GM11168 (cell line): ENCODE results near the gene FBP1.
"Not testable (repeated sequence)": the region's sequence is repeated elsewhere in the genome, so short reads cannot be mapped to it uniquely, and the experiment has no call there.

Experiments
- in situ Hi-C: fragments of 300-500 bp; cut with MboI; formaldehyde crosslinking; loops from one replicate; pipeline ENCODE4 v1.12.0; 2022; ENCODE audit warnings: low sequenced_read_pairs; ENCODE audit not compliant: unreplicated experiment

Gene FBP1

DNA sequence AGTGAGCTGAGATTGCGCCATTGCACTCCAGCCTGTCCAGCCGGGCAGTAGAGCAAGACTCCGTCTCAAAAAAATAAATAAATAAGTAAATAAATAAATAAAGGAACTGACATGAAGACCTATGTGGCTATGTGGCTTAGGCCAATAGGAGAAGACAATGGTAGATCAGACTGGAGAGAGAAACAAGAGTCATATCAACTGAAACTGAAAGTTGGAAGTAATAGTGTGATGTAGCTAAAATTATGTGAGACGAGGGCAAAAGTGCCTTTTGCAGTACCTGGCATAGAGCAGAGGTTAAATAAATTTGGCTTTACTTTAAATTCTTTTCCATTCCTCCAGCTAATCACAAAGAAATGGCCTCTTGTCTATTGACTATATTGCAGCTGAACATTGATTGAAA is 53.0 kb downstream of the FBP1 start:
- in situ Hi-C loops, result no loop called here

DNA sequence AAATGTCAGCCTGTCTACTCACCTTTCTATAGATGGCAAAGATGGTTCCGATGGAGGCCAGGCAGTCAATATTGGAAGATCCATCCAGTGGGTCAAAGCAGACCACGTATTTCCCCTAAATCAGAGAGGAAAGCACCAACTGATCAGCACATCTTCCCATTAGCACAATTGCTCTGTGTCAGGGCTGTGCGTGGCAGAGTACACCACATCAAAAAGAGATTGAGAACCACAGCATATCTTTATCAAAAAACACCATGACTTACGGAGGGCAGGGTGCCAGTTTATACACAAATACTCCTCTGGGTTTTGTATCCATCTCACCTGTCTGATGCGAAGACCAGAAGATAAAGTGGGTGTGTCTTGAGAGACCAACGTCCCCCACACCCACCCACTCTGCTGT is 54.8 kb downstream of the FBP1 start:
- in situ Hi-C loops, result no loop called here

DNA sequence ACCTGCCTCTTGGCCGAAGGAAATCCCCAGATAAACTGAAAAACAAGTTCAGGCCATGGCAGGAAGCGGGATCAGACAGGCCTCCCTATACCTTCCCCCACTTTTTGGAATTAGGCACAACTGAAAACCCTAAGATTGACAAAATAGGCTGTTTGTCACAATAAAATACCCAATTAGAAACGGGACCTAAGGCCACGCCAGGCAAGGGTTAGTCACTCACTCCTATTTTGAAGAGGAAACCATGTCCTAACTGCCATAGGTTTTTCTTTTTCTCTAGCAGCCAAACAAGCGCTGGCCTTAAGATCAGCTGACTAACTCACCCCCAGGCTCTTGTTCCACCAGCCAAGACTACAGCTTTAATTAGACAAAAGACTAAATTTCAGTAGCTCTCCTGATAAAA is 57.6 kb downstream of the FBP1 start:
- in situ Hi-C loops, result no loop called here

DNA sequence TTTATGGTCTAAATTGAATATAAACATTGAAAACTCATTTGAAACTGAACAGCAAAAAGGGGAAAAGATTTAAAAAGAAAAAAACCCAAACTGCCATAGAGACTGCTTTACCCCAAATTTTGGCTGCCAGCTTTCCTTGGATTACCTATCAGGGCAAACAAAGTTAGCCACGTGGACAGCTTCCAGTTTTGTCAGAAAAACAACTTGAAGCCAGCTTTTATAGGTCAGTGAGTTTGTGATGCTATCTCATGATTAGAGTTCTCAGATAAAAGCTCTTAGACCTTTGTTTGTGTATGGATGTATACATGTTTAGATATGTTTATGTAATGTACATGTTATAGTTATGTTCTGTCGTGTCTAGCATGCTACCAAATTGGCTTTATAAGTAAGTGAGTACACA is 61.7 kb downstream of the FBP1 start:
- in situ Hi-C loops, result no loop called here

DNA sequence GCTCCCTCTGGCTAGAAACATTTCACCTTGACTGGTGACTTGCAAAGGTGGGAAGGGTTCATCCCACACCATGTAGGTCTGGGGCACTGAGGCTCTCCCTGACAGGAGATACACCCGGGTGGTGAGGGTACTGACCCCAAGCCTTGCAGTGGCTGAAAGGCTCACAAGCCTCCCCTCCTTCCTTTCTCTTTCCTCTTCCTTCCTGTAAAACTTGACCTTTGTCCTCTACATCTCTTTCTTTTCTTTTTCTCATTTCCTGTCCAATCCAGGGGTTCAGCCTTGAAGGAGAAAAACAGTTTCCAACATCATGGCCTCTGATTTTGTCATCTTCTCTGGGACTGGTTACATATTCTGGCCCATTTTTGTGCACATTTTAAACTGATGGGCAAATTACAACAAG is 62.3 kb downstream of the FBP1 start:
- in situ Hi-C loops, result no loop called here

DNA sequence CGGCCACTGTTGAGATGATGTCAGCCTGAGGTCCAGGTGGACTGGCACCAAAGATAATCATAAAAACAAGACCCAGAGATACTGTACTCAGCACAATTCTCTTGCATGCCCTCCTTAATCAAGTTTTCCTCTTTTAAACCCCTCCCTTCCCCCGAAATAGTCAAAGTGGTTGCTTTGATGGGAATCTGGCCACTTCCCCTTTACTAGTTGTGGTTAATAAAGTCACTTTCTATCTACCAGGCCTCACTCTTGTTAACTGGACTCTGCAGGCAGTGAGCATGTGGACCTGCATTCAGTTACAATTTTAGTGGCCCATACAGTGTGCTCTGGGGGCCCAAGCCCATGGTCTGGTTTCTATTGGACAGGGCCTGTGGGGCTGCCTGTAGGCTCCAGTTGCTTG is 63.2 kb downstream of the FBP1 start:
- in situ Hi-C loops, result no loop called here

DNA sequence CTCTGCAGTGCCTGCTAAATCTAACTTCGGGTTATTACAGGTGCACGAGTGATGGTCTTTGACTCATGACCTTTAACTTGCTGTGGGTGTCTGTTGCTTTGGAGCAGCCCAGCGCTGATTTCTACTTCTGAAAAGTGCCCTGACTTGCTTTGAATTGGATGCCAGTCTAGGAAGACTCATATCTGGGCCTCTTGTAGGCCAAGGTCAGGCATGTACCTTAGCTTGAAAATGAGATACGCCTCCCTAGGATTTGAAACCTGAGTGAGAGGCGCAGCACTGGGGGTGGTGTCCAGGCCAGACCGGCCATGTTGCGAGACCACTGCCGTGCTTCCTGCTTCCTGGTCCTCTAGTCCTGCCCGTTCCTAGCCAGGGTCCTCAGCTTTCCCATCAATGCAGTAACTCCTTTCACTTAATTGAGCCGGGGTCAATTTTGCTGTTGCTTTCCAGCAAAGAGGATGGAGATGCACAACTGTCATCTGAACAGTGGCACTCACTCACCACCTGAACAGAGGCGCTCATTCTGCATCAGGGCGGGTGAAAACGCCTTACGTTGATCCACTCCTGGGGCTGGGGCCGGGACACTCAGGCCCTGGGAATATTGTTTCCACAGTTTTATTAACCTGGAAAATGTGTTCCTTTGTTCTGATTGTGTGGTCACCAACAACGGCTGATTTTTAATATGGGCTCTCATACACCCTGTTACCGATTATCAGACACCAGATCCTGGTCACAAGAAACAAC is 70.2 kb downstream of the FBP1 start:
- in situ Hi-C loops, result no loop called here

DNA sequence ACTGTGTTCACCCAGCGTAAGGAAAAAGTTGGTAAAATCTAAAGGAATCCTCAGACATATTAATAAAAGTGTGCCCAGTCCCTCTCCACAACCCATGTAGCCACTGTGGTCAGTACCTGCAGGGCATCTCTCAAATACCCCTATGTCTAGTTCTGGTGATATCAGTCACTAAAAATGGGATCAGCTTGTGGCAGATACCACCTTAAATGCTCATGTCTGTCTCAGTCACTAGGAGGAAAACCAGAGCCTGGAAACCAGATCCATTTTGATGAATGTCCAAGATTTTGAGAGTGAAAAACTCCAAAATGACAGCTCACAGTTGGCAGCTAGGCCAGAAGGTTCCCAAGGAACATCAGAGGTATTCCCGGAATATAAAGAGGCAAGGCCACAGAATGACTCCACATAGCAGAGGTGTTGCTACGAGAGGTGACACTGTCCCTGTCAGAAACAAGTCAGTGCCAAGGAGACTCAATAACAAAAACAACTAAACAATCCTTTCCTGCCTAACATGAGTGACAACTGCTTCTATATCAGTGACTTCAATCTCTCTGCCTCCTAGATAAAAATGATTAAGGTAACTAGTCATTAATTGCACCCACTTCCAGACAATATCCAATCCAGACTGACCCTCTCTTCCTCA is 70.9 kb downstream of the FBP1 start:
- in situ Hi-C loops, result no loop called here

DNA sequence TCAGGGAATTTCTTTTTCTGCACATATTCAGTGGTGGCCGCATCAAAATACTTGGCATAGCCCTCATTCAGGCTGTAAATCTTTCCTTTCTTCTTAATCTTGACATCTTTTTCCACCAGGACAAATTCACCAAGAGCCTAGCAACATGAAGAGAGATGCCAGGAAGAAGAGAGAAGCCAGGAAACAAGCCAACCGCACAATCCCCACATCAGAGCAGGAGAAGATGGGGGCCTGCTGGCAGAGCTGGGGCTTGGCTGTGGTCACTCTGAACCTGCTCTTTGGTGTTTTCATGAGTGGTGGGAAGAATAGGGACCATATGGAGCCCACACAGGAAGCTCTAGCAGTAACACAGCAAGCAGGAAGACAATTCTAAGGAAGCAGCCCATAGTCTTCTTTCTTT is 72.0 kb downstream of the FBP1 start:
- in situ Hi-C loops, result no loop called here

DNA sequence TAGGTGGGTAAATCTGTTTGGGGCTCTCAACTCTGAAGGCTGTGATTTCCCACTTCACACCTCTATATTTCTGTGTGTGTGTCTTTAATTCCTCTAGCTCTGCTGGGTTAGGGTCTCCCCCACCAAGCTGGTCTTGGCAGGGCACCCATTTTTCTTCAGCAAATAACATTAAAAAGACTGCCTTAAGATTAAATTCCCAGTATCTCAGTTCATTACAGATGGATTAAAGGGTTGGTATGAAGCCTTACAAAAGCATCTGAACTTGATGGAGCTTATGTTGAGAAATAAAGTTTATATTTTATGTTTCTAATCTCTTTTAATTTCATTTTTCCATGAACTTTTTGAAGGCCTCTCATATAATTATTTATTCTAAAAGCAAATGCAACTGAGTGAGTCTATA is 72.8 kb downstream of the FBP1 start:
- in situ Hi-C loops, result no loop called here

DNA sequence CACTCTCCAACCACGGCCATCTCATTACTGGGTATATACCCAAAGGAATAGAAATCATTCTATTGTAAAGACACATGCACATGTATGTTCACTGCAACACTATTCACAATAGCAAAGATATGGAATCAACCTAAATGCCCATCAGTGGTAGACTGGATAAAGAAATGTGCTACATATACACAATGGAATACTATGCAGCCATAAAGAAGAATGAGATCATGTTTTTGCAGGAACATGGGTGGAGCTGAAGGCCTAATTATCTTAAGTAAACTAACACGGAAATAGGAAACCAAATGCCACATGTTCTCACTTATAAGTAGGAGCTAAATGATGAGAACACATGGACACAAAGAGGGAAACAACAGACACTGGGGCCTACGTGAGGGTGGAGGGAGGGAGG is 75.0 kb downstream of the FBP1 start:
- in situ Hi-C loops, result not testable (repeated sequence)

DNA sequence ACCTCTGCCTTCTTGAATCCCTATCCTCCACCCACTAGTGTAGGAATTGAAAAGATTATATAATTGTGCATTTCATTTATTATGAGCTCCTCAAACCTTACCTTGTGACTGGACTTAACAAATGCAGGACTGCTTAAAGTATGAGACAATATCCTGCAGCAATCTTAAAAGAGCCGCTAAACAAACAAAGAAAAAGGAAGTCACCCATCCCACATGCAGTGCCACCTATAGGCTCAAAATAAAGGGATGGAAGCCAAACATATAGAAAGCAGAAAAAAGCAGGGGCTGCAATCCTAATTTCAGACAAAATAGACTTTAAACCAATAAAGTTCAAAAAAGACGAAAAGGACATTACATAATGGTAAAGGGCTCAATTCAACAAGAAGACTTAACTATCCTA is 75.8 kb downstream of the FBP1 start:
- in situ Hi-C loops, result no loop called here

DNA sequence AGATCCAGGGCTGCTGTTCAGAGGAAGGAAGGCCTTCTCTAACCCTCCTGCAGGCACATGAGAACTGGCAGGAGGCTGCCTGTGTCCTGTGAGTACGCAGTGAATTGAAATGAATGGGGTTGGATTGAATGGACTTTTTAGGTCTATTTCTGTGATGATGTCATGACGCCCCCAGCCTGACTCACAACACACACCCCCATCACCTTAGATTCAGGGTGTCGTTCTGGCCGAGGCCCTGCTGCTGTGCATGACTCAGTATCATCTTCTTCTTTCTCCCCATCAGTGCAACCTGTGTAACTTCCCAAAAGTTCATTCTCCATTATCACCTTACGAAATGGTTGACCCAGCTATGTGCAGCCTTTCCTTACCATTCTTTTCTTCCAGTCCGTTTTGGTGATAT is 79.1 kb downstream of the FBP1 start:
- in situ Hi-C loops, result no loop called here

DNA sequence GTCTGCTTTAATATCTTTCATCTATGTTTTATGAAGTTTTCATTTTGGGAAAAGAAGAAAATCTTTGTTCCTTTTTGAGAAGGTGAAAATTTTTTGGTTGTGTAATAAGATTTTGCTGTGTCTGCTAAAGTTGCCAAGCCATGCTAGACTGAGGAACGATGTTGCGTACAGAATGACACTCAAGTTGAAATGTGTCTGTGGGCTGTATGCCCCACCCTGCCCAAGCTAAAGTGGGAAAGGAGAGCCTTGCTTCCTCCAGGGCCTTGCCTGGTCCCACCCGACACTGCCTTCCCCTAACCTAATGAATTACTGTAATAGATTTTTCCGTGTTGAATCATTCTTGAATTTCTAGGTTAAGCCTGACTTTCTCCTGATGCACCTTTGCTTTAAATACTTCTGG is 81.9 kb downstream of the FBP1 start:
- in situ Hi-C loops, result no loop called here

DNA sequence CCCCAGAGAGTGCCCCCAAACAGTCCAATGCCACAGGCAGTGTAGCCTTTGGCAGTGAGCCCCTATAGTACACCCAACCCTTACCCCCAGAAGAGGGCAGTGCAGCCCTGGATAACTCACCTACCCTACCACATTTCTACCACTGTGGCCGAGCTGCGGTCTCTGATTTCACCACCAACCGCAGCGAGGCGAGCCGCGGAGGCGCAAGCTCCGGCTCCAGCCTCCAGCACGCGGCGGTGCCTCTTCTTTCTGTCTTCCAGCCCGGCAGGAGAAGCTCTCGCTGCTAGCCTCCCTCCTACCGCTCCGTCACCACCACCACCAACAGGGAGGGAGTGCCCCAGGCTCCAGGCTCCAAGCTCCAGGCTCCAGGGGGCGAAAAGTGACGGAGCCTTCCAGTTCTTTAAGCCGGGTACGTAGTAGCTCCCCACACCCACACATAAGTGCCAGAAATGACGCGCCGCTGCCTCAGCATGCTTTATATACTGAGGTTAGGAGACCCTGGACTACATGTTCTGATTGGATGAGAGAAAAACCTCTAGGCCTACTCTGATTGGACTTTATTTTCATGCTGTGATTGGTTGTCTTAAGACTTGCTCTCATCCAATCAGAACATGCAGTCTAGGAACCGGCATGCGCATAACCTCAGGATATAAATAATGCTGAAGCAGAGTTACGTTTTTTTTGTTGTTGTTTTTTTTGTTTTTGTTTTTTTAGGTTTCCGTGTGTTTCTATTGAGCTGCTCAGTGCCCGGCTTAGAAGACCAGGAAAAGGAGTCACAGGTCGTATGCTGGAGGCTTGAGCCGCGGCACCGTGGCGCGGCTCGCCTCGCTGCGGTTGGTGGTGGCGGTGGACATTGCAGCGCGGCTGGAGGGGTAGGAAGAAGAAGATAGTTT is 84.6 kb downstream of the FBP1 start, which contains the start of gene PCAT7:
Gene PCAT7, plus strand, starts transcription at position 645 of the 893 bp plus-strand sequence.
- in situ Hi-C loops, result no loop called here

DNA sequence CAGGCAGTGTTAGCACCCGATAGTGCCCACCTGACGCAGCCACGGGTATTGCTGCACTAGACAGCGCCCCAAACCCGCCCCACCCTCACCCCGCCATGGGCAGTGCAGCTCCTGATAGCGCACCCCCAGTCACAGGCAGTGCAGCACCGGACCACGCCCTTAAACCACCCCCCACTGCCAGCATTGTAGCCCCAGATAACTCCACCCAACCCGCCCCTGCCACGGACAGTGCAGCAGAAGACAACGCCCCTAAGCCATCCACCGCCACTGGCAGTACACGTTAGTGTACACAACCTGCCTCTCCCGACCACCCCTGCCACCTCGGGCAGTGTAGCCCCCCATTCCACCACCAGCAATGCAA is 85.3 kb downstream of the FBP1 start:
- in situ Hi-C loops, result no loop called here
